ENCODE data around the gene KANSL3.

The KANSL3 gene

GRCh38 chr2:96578731-96579130, 59.4 kb downstream of the KANSL3 start:
- no peak overlapping the region for H3K4me3 ChIP-seq (ENCODE audit: low read depth, low read length)
- DNase-seq (ENCODE audit: low read depth): no peak
- no peak for TF ChIP-seq CTCF (IDR thresholded peaks at IDR 0.05; ENCODE audit: control insufficient read depth, extremely low read depth, insufficient read depth)

- DNase-seq (ENCODE audit: low read depth): no peak
- H3K4me3 ChIP-seq (ENCODE audit: low read depth, low read length): no peak overlapping the region
- no peak for TF ChIP-seq CTCF (IDR thresholded peaks at IDR 0.05; ENCODE audit: control insufficient read depth, extremely low read depth, insufficient read depth)
Observed at GRCh38 chr2:96577501-96577900, 60.6 kb downstream of the KANSL3 start.

- H3K4me3 ChIP-seq (ENCODE audit: low read depth, low read length): no peak overlapping the region
- no peak for DNase-seq (ENCODE audit: low read depth)
- no peak for TF ChIP-seq CTCF (IDR thresholded peaks at IDR 0.05; ENCODE audit: control insufficient read depth, extremely low read depth, insufficient read depth)
Observed at GRCh38 chr2:96575785-96576456, 62.2 kb downstream of the KANSL3 start.

- no peak overlapping the region for H3K4me3 ChIP-seq (ENCODE audit: low read depth, low read length)
- TF ChIP-seq CTCF (IDR thresholded peaks at IDR 0.05; ENCODE audit: control insufficient read depth, extremely low read depth, insufficient read depth): no peak
- no peak for DNase-seq (ENCODE audit: low read depth)
Observed at GRCh38 chr2:96574364-96574763, 63.7 kb downstream of the KANSL3 start.

GRCh38 chr2:96568094-96568493, 70.0 kb downstream of the KANSL3 start:
- no peak for TF ChIP-seq CTCF (IDR thresholded peaks at IDR 0.05; ENCODE audit: control insufficient read depth, extremely low read depth, insufficient read depth)
- no peak for DNase-seq (ENCODE audit: low read depth)
- no peak overlapping the region for H3K4me3 ChIP-seq (ENCODE audit: low read depth, low read length)

- no peak for DNase-seq (ENCODE audit: low read depth)
- H3K4me3 ChIP-seq (ENCODE audit: low read depth, low read length): no peak overlapping the region
- TF ChIP-seq CTCF (IDR thresholded peaks at IDR 0.05; ENCODE audit: control insufficient read depth, extremely low read depth, insufficient read depth): no peak
Observed at GRCh38 chr2:96565111-96565510, 73.0 kb downstream of the KANSL3 start.

- TF ChIP-seq CTCF (IDR thresholded peaks at IDR 0.05; ENCODE audit: control insufficient read depth, extremely low read depth, insufficient read depth): no peak
Observed at GRCh38 chr2:96564563-96564962, 73.5 kb downstream of the KANSL3 start.

More at GRCh38 chr2:96564563-96564962, 73.5 kb downstream of the KANSL3 start:
- no peak overlapping the region for H3K4me3 ChIP-seq (ENCODE audit: low read depth, low read length)
- DNase-seq (ENCODE audit: low read depth): no peak
